HepG2 (cell line): ENCODE measurements around the gene CUL7. TPM values are rescaled to one million over a fixed set of nuclear protein-coding genes. Genes with fewer than 3 reads are reported as not detected.

Source experiments
- BHLHE40 ChIP-seq: IDR thresholded peaks from 2 replicates; pipeline ENCODE4 v1.6.1; 2011; ENCODE audit warnings: low read length, improper control_type of control experiment
- GZF1 ChIP-seq: sonication (generic); formaldehyde crosslinking; IDR thresholded peaks from 2 replicates; pipeline ENCODE4 v1.5.1; 2020; ENCODE audit warnings: mild to moderate bottlenecking, missing genetic modification reagents
- JDP2 ChIP-seq: sonication (generic); formaldehyde crosslinking; IDR thresholded peaks from 2 replicates; pipeline ENCODE4 v1.8.1; 2022; ENCODE audit warnings: missing genetic modification reagents, borderline replicate concordance
- MAX ChIP-seq: IDR thresholded peaks from 2 replicates; pipeline ENCODE4 v1.6.1; 2012; ENCODE audit warnings: inconsistent platforms
- POLR2A ChIP-seq, 2 experiments: IDR thresholded peaks; 2 replicates each; pipeline ENCODE4 v1.6.1; 2011; ENCODE audit warnings: low read depth in 2 of 2, low read length in 2 of 2, mild to moderate bottlenecking in 1 of 2, moderate library complexity in 1 of 2; ENCODE audit not compliant: insufficient read depth in 1 of 2
- POLR2AphosphoS2 ChIP-seq: IDR thresholded peaks from 2 replicates; pipeline ENCODE4 v1.6.1; 2011; ENCODE audit warnings: low read depth, low read length, improper control_type of control experiment
- ZBTB7A ChIP-seq: sonication (generic); formaldehyde crosslinking; IDR thresholded peaks from 2 replicates; pipeline ENCODE4 v1.8.0; 2022; ENCODE audit warnings: mild to moderate bottlenecking, missing genetic modification reagents
- ZNF138 ChIP-seq: sonication (generic); formaldehyde crosslinking; IDR thresholded peaks from 2 replicates; pipeline ENCODE4 v1.5.0; 2020; ENCODE audit warnings: mild to moderate bottlenecking, low read depth, missing genetic modification reagents
- ZNF205 ChIP-seq: IDR thresholded peaks from 2 replicates; pipeline ENCODE4 v1.6.1; 2018; ENCODE audit warnings: missing biosample characterization, missing genetic modification reagents
- ZNF253 ChIP-seq: sonication (generic); formaldehyde crosslinking; IDR thresholded peaks from 2 replicates; pipeline ENCODE4 v1.8.0; 2022; ENCODE audit warnings: mild to moderate bottlenecking, missing genetic modification reagents, borderline replicate concordance
- ZNF407 ChIP-seq: sonication (generic); formaldehyde crosslinking; IDR thresholded peaks from one replicate; pipeline ENCODE4 v1.5.1; 2020; ENCODE audit warnings: mild to moderate bottlenecking, missing genetic modification reagents; ENCODE audit errors: not compliant biosample characterization
- ZNF484 ChIP-seq: sonication (generic); formaldehyde crosslinking; IDR thresholded peaks from 2 replicates; pipeline ENCODE4 v1.5.1; 2020; ENCODE audit warnings: mild to moderate bottlenecking, low read depth, missing genetic modification reagents, borderline replicate concordance
- ZNF615 ChIP-seq: sonication (generic); formaldehyde crosslinking; IDR thresholded peaks from 2 replicates; pipeline ENCODE4 v1.5.0; 2020; ENCODE audit warnings: mild to moderate bottlenecking, missing genetic modification reagents, borderline replicate concordance
- ZNF839 ChIP-seq: sonication (generic); formaldehyde crosslinking; IDR thresholded peaks from 2 replicates; pipeline ENCODE4 v1.4.0; 2020; ENCODE audit warnings: missing genetic modification reagents, mild to moderate bottlenecking, borderline replicate concordance
- polyA plus RNA-seq, 8 experiments: library from polyadenylated mRNA; depleted of rRNA in 3 of 8; stranded (reverse) in 7 of 8; unstranded in 1 of 8; fragments of >200 nt; fragmentation: Illumina TruSeq in 4 of 8; extraction: Trizol in 4 of 8; gene quantifications; 2 replicates each; pipeline versions ENCODE4 v1.2.1 to v1.2.3, GENCODE V29; 2011 to 2016; ENCODE audit warnings: low read depth in 4 of 8, missing spikeins in 1 of 8, mixed read lengths in 1 of 8; ENCODE audit not compliant: insufficient read depth in 1 of 8
- total RNA-seq, 5 experiments: library from RNA; depleted of rRNA; stranded (reverse); fragments of >200 nt; fragmentation: Illumina TruSeq; extraction: Trizol; gene quantifications; 2 replicates each; pipeline ENCODE4 v1.2.3, GENCODE V29; 2016; ENCODE audit warnings: low read depth in 1 of 5
- TF ChIP-seq, protein P1 (sequence below): sonication (generic); formaldehyde crosslinking; IDR thresholded peaks from 2 replicates; pipeline ENCODE4 v1.5.0; 2020; ENCODE audit warnings: mild to moderate bottlenecking, missing genetic modification reagents, borderline replicate concordance
- TF ChIP-seq, protein P2 (sequence below): sonication (generic); formaldehyde crosslinking; IDR thresholded peaks from 2 replicates; pipeline ENCODE4 v1.4.0; 2020; ENCODE audit warnings: missing genetic modification reagents

CUL7 gene
- total and polyA plus RNA-seq, 2 of the 13 experiments (the other 11 are each of a cell fraction or from before 2014, with no cell fraction given): 32.0 to 60.7 TPM

- TF ChIP-seq ZNF839 (CRISPR knock-in tag) (no peak), ZNF615 (CRISPR knock-in tag) (peak; percentile 84; the same call in 1 of the 2 replicates), ZNF205 (CRISPR knock-in tag) (no peak; the same call in 1 of the 2 replicates), ZBTB7A (CRISPR knock-in tag) (peak; percentile 92), ZNF138 (CRISPR knock-in tag) (no peak), BHLHE40 (peak; percentile 23; the same call in 1 of the 2 replicates), GZF1 (peak; percentile 88; the same call in 1 of the 2 replicates), POLR2A (IDR thresholded peaks at IDR 0.05; ENCODE audit: insufficient read depth in 1 of 2, low read depth in 2 of 2, low read length in 2 of 2) (peak in 1 of 2 experiments; percentile 73; a peak in 2 of 4 replicates), JDP2 (CRISPR knock-in tag) (no peak), ZNF407 (CRISPR knock-in tag) (no peak), POLR2AphosphoS2 (no peak), ZNF253 (CRISPR knock-in tag) (no peak), MAX (peak; percentile 73), ZNF484 (CRISPR knock-in tag) (no peak)
- TF ChIP-seq, protein P1, sequence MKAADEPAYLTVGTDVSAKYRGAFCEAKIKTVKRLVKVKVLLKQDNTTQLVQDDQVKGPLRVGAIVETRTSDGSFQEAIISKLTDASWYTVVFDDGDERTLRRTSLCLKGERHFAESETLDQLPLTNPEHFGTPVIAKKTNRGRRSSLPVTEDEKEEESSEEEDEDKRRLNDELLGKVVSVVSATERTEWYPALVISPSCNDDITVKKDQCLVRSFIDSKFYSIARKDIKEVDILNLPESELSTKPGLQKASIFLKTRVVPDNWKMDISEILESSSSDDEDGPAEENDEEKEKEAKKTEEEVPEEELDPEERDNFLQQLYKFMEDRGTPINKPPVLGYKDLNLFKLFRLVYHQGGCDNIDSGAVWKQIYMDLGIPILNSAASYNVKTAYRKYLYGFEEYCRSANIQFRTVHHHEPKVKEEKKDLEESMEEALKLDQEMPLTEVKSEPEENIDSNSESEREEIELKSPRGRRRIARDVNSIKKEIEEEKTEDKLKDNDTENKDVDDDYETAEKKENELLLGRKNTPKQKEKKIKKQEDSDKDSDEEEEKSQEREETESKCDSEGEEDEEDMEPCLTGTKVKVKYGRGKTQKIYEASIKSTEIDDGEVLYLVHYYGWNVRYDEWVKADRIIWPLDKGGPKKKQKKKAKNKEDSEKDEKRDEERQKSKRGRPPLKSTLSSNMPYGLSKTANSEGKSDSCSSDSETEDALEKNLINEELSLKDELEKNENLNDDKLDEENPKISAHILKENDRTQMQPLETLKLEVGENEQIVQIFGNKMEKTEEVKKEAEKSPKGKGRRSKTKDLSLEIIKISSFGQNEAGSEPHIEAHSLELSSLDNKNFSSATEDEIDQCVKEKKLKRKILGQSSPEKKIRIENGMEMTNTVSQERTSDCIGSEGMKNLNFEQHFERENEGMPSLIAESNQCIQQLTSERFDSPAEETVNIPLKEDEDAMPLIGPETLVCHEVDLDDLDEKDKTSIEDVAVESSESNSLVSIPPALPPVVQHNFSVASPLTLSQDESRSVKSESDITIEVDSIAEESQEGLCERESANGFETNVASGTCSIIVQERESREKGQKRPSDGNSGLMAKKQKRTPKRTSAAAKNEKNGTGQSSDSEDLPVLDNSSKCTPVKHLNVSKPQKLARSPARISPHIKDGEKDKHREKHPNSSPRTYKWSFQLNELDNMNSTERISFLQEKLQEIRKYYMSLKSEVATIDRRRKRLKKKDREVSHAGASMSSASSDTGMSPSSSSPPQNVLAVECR (CRISPR knock-in tag): peak; percentile 68
- TF ChIP-seq, protein P2, sequence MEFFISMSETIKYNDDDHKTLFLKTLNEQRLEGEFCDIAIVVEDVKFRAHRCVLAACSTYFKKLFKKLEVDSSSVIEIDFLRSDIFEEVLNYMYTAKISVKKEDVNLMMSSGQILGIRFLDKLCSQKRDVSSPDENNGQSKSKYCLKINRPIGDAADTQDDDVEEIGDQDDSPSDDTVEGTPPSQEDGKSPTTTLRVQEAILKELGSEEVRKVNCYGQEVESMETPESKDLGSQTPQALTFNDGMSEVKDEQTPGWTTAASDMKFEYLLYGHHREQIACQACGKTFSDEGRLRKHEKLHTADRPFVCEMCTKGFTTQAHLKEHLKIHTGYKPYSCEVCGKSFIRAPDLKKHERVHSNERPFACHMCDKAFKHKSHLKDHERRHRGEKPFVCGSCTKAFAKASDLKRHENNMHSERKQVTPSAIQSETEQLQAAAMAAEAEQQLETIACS (CRISPR knock-in tag): no peak
Observed at GRCh38 chr6:43089874-43090558, 36.4 kb upstream of the CUL7 start (continued).
